NCI-H2107 treated with DMSO at 0.1 percent for 48 hours (cell line): ENCODE data around the gene NOLC1.

Source experiments
- DNase-seq: peaks from one replicate; lab custom pipeline; 2025; ENCODE audit not compliant: unreplicated experiment; lab: John Stamatoyannopoulos, UW

The NOLC1 gene

GRCh38 chr10:102200751-102201640 is 48.8 kb downstream of the NOLC1 start:
- no peak for DNase-seq

- no peak for DNase-seq
Observed at GRCh38 chr10:102202386-102202785, 50.2 kb downstream of the NOLC1 start.

GRCh38 chr10:102208311-102209035 is 56.3 kb downstream of the NOLC1 start:
- no peak for DNase-seq

- DNase-seq, result no peak
Observed at GRCh38 chr10:102211615-102212299, 59.6 kb downstream of the NOLC1 start.
